Ishikawa (cell line): ENCODE data around the gene NSMCE4A.

Experiments used
- CEBPB ChIP-seq: IDR thresholded peaks from 2 replicates; pipeline ENCODE4 v1.6.1; 2012
- CREB1 ChIP-seq: IDR thresholded peaks from 2 replicates; pipeline ENCODE4 v1.6.1; 2012; ENCODE audit warnings: low read depth
- EGR1 ChIP-seq: IDR thresholded peaks from 2 replicates; pipeline ENCODE4 v1.6.1; 2012
- EP300 ChIP-seq: IDR thresholded peaks from 2 replicates; pipeline ENCODE4 v1.6.1; 2012; ENCODE audit warnings: borderline replicate concordance
- FOXM1 ChIP-seq: IDR thresholded peaks from 2 replicates; pipeline ENCODE4 v1.6.1; 2012; ENCODE audit warnings: low read depth, borderline replicate concordance
- MAX ChIP-seq: IDR thresholded peaks from 2 replicates; pipeline ENCODE4 v1.6.1; 2012
- NFIC ChIP-seq: IDR thresholded peaks from 2 replicates; pipeline ENCODE4 v1.6.1; 2012
- RAD21 ChIP-seq: IDR thresholded peaks from 2 replicates; pipeline ENCODE4 v1.6.1; 2012; ENCODE audit warnings: low read depth
- REST ChIP-seq: IDR thresholded peaks from 2 replicates; pipeline ENCODE4 v1.6.1; 2012; ENCODE audit warnings: low read depth, mild to moderate bottlenecking
- TAF1 ChIP-seq: IDR thresholded peaks from 2 replicates; pipeline ENCODE4 v1.6.1; 2012; ENCODE audit warnings: low read depth, mild to moderate bottlenecking
- TCF12 ChIP-seq: IDR thresholded peaks from 2 replicates; pipeline ENCODE4 v1.6.1; 2012; ENCODE audit warnings: low read depth
- TEAD4 ChIP-seq: IDR thresholded peaks from 2 replicates; pipeline ENCODE4 v1.6.1; 2012
- USF1 ChIP-seq: IDR thresholded peaks from 2 replicates; pipeline ENCODE4 v1.6.1; 2012
- YY1 ChIP-seq: IDR thresholded peaks from 2 replicates; pipeline ENCODE4 v1.6.1; 2012; ENCODE audit warnings: low read depth
- ZBTB7A ChIP-seq: IDR thresholded peaks from 2 replicates; pipeline ENCODE4 v1.6.1; 2012; ENCODE audit warnings: low read depth

The NSMCE4A gene

GRCh38 chr10:121978511-121978910 is 3.5 kb upstream of the NSMCE4A start:
- TF ChIP-seq CEBPB (no peak), MAX (no peak), YY1 (no peak)

- TF ChIP-seq RAD21: no peak
- no peak for TF ChIP-seq NFIC
- TF ChIP-seq TEAD4: no peak
- TF ChIP-seq CREB1: no peak
- no peak for TF ChIP-seq EGR1
- TF ChIP-seq MAX: no peak
- TF ChIP-seq YY1: no peak
- no peak for TF ChIP-seq TCF12
- TF ChIP-seq EP300: no peak
- TF ChIP-seq USF1: no peak
- TF ChIP-seq ZBTB7A: no peak
Measured at GRCh38 chr10:121976607-121977006, 1.6 kb upstream of the NSMCE4A start.

GRCh38 chr10:121975295-121976086 is 474 bp upstream of the NSMCE4A start:
- TF ChIP-seq ZBTB7A (peak; percentile 71; the same call in 1 of the 2 replicates), TEAD4 (no peak)

GRCh38 chr10:121974019-121974534 is 940 bp downstream of the NSMCE4A start:
- TF ChIP-seq EP300: no peak
- TF ChIP-seq RAD21: no peak

- TF ChIP-seq USF1 (no peak), NFIC (no peak), CEBPB (no peak), TAF1 (no peak), ZBTB7A (no peak), TCF12 (no peak), TEAD4 (no peak), RAD21 (no peak), EP300 (no peak), YY1 (no peak), MAX (no peak), EGR1 (no peak), CREB1 (no peak), REST (no peak), FOXM1 (no peak)
Measured at GRCh38 chr10:121965996-121966395, 9.0 kb downstream of the NSMCE4A start.

GRCh38 chr10:121961456-121961855 is 13.6 kb downstream of the NSMCE4A start:
- TF ChIP-seq EP300: no peak

GRCh38 chr10:121959671-121960070 is 15.3 kb downstream of the NSMCE4A start:
- no peak for TF ChIP-seq EP300
- TF ChIP-seq MAX: no peak
- no peak for TF ChIP-seq YY1
- TF ChIP-seq REST: no peak
- TF ChIP-seq USF1: no peak
- TF ChIP-seq TEAD4: no peak
